GM23338 (cell line): Measurements from ENCODE around the gene TYMP.

ENCODE experiments used
- EZH2 ChIP-seq: fragments of 200-600 bp; sonication (generic); IDR thresholded peaks from one replicate; pipeline ENCODE4 v1.8.0; 2017; ENCODE audit warnings: antibody characterized with exemption, mild to moderate bottlenecking, low read depth; ENCODE audit not compliant: unreplicated experiment
- EZH2phosphoT487 ChIP-seq: fragments of 200-600 bp; sonication (generic); IDR thresholded peaks from one replicate; pipeline ENCODE4 v1.8.1; 2018; ENCODE audit warnings: antibody characterized with exemption; ENCODE audit not compliant: unreplicated experiment
- JUNB ChIP-seq: IDR thresholded peaks from one replicate; pipeline ENCODE4 v1.6.1; 2016; ENCODE audit warnings: antibody characterized with exemption; ENCODE audit not compliant: unreplicated experiment
- NANOG ChIP-seq: IDR thresholded peaks from 2 replicates; pipeline ENCODE4 v1.6.1; 2016; ENCODE audit warnings: antibody characterized with exemption, borderline replicate concordance
- POLR2AphosphoS5 ChIP-seq: IDR thresholded peaks from 2 replicates; pipeline ENCODE4 v1.6.1; 2016; ENCODE audit warnings: antibody characterized with exemption, low read depth
- ZNF114 ChIP-seq: fragments of 250-450 bp; sonication (Bioruptor Pico); IDR thresholded peaks from 2 replicates; pipeline ENCODE4 v1.5.0; 2020; ENCODE audit warnings: mild to moderate bottlenecking, moderate library complexity
- ZNF331 ChIP-seq: fragments of 250-450 bp; sonication (Bioruptor Pico); IDR thresholded peaks from 2 replicates; pipeline ENCODE4 v1.5.0; 2020; ENCODE audit warnings: low read depth, mild to moderate bottlenecking, moderate library complexity
- TF ChIP-seq, protein P1 (sequence below), 2 experiments: fragments of 200-600 bp in 1 of 2; sonication (generic) in 1 of 2; conservative IDR thresholded peaks; 2 replicates each; pipeline versions ENCODE4 v1.5.1 to v1.6.1; 2016 to 2017; ENCODE audit warnings: antibody characterized with exemption in 2 of 2, low read depth in 2 of 2, mild to moderate bottlenecking in 2 of 2, moderate library complexity in 1 of 2
- TF ChIP-seq, protein P2 (sequence below): fragments of 250-450 bp; sonication (Bioruptor Pico); IDR thresholded peaks from 2 replicates; pipeline ENCODE4 v1.5.0; 2020; ENCODE audit warnings: mild to moderate bottlenecking, moderate library complexity
- TF ChIP-seq, protein P3 (sequence below): IDR thresholded peaks from 2 replicates; pipeline ENCODE4 v1.6.1; 2016; ENCODE audit warnings: antibody characterized with exemption
- TF ChIP-seq, protein P4 (sequence below): IDR thresholded peaks from one replicate; pipeline ENCODE4 v1.6.1; 2018; ENCODE audit warnings: antibody characterized with exemption; ENCODE audit not compliant: unreplicated experiment

DNA sequence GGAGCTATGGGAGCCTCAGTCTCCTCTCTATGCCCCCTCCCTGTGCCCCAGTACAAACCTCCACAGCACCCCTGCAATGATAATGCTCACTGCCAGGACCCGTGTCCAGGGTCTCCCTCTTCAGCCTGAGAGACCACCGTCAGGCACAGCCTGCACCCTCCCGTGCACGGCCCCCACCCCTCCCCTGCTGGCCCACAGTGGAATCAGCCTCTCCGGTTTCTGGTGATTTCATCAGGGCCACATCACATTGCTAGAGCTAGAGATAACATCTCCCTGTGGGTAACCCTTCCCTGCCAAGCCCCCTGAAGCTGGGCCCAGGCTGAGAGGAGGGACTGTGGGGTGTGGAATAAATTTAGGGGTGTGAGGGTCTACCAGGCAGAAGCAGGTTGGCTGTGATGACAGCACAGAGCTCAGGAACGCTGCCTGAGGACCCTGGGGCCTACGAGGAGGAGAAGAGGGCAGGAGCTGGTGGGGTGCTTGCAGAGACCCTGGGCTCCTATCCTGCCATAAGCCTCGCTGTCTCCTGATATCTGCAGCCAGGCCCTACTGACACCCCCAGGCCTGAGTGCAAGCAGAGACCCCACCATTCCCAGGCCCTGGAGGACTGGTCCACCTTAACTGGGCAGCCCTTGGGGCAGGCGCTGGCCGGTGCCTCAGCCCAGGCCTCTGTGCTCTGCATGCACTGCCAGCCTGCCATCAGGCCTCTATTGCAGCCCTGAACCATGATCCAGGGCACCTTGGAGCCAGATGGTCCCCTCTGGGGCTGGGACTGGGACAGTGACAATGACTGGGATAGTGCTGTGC lies 15.9 kb upstream of the TYMP start, which contains the start of gene KLHDC7B:
- TF ChIP-seq POLR2AphosphoS5 (no peak), JUNB (no peak), EZH2 (no peak), NANOG (no peak), EZH2phosphoT487 (no peak), ZNF331 (CRISPR knock-in tag) (no peak), ZNF114 (CRISPR knock-in tag) (no peak)
- TF ChIP-seq, protein P1, sequence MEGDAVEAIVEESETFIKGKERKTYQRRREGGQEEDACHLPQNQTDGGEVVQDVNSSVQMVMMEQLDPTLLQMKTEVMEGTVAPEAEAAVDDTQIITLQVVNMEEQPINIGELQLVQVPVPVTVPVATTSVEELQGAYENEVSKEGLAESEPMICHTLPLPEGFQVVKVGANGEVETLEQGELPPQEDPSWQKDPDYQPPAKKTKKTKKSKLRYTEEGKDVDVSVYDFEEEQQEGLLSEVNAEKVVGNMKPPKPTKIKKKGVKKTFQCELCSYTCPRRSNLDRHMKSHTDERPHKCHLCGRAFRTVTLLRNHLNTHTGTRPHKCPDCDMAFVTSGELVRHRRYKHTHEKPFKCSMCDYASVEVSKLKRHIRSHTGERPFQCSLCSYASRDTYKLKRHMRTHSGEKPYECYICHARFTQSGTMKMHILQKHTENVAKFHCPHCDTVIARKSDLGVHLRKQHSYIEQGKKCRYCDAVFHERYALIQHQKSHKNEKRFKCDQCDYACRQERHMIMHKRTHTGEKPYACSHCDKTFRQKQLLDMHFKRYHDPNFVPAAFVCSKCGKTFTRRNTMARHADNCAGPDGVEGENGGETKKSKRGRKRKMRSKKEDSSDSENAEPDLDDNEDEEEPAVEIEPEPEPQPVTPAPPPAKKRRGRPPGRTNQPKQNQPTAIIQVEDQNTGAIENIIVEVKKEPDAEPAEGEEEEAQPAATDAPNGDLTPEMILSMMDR (conservative IDR thresholded peaks at IDR 0.05; ENCODE audit: low read depth in 2 of 2), result no peak
- TF ChIP-seq, protein P2, sequence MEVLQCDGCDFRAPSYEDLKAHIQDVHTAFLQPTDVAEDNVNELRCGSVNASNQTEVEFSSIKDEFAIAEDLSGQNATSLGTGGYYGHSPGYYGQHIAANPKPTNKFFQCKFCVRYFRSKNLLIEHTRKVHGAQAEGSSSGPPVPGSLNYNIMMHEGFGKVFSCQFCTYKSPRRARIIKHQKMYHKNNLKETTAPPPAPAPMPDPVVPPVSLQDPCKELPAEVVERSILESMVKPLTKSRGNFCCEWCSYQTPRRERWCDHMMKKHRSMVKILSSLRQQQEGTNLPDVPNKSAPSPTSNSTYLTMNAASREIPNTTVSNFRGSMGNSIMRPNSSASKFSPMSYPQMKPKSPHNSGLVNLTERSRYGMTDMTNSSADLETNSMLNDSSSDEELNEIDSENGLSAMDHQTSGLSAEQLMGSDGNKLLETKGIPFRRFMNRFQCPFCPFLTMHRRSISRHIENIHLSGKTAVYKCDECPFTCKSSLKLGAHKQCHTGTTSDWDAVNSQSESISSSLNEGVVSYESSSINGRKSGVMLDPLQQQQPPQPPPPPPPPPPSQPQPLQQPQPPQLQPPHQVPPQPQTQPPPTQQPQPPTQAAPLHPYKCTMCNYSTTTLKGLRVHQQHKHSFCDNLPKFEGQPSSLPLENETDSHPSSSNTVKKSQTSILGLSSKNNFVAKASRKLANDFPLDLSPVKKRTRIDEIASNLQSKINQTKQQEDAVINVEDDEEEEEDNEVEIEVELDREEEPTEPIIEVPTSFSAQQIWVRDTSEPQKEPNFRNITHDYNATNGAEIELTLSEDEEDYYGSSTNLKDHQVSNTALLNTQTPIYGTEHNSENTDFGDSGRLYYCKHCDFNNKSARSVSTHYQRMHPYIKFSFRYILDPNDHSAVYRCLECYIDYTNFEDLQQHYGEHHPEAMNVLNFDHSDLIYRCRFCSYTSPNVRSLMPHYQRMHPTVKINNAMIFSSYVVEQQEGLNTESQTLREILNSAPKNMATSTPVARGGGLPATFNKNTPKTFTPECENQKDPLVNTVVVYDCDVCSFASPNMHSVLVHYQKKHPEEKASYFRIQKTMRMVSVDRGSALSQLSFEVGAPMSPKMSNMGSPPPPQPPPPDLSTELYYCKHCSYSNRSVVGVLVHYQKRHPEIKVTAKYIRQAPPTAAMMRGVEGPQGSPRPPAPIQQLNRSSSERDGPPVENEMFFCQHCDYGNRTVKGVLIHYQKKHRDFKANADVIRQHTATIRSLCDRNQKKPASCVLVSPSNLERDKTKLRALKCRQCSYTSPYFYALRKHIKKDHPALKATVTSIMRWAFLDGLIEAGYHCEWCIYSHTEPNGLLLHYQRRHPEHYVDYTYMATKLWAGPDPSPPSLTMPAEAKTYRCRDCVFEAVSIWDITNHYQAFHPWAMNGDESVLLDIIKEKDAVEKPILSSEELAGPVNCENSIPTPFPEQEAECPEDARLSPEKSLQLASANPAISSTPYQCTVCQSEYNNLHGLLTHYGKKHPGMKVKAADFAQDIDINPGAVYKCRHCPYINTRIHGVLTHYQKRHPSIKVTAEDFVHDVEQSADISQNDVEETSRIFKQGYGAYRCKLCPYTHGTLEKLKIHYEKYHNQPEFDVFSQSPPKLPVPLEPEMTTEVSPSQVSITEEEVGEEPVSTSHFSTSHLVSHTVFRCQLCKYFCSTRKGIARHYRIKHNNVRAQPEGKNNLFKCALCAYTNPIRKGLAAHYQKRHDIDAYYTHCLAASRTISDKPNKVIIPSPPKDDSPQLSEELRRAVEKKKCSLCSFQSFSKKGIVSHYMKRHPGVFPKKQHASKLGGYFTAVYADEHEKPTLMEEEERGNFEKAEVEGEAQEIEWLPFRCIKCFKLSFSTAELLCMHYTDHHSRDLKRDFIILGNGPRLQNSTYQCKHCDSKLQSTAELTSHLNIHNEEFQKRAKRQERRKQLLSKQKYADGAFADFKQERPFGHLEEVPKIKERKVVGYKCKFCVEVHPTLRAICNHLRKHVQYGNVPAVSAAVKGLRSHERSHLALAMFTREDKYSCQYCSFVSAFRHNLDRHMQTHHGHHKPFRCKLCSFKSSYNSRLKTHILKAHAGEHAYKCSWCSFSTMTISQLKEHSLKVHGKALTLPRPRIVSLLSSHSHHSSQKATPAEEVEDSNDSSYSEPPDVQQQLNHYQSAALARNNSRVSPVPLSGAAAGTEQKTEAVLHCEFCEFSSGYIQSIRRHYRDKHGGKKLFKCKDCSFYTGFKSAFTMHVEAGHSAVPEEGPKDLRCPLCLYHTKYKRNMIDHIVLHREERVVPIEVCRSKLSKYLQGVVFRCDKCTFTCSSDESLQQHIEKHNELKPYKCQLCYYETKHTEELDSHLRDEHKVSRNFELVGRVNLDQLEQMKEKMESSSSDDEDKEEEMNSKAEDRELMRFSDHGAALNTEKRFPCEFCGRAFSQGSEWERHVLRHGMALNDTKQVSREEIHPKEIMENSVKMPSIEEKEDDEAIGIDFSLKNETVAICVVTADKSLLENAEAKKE (CRISPR knock-in tag), result no peak
- TF ChIP-seq, protein P3, sequence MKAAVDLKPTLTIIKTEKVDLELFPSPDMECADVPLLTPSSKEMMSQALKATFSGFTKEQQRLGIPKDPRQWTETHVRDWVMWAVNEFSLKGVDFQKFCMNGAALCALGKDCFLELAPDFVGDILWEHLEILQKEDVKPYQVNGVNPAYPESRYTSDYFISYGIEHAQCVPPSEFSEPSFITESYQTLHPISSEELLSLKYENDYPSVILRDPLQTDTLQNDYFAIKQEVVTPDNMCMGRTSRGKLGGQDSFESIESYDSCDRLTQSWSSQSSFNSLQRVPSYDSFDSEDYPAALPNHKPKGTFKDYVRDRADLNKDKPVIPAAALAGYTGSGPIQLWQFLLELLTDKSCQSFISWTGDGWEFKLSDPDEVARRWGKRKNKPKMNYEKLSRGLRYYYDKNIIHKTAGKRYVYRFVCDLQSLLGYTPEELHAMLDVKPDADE, result no peak
- TF ChIP-seq, protein P4, sequence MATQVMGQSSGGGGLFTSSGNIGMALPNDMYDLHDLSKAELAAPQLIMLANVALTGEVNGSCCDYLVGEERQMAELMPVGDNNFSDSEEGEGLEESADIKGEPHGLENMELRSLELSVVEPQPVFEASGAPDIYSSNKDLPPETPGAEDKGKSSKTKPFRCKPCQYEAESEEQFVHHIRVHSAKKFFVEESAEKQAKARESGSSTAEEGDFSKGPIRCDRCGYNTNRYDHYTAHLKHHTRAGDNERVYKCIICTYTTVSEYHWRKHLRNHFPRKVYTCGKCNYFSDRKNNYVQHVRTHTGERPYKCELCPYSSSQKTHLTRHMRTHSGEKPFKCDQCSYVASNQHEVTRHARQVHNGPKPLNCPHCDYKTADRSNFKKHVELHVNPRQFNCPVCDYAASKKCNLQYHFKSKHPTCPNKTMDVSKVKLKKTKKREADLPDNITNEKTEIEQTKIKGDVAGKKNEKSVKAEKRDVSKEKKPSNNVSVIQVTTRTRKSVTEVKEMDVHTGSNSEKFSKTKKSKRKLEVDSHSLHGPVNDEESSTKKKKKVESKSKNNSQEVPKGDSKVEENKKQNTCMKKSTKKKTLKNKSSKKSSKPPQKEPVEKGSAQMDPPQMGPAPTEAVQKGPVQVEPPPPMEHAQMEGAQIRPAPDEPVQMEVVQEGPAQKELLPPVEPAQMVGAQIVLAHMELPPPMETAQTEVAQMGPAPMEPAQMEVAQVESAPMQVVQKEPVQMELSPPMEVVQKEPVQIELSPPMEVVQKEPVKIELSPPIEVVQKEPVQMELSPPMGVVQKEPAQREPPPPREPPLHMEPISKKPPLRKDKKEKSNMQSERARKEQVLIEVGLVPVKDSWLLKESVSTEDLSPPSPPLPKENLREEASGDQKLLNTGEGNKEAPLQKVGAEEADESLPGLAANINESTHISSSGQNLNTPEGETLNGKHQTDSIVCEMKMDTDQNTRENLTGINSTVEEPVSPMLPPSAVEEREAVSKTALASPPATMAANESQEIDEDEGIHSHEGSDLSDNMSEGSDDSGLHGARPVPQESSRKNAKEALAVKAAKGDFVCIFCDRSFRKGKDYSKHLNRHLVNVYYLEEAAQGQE, result no peak
